ENCODE measurements around the gene RBM42.

- TF ChIP-seq CTCF (conservative IDR thresholded peaks at IDR 0.05; ENCODE audit: low read depth, low read length) (no peak), EZH2 (IDR thresholded peaks at IDR 0.05; ENCODE audit: low read length, unreplicated experiment) (no peak)
These were observed at the start of gene RBM42 for GRCh38 chr19:35628565-35629331.
